Measurements from ENCODE around the gene COLEC11. TPM values are rescaled to one million over a fixed set of nuclear protein-coding genes. Genes with fewer than 3 reads are reported as not detected.

Gene COLEC11
- total RNA-seq, 2 experiments from 2014 or later: 0.47 TPM; not detected in 1

DNA sequence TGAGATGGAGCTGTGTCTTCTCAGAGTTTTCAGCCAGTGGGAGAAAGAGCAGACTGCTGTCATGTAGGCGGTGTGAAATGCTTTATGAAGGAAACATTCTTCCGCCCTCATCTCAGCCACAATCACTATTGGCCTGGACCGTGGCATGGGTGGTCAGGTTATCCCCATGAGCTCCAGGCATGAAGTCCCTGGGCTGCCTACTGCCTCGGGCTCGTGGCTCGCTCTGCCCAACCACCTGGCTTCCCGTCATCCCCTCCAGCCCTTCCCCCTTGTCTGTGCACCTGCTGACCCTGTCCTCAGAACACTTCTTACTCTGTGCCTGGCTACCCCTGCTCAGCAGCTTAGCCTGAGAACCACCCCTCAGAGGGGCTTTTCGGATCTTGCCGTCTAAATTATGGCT is 15.5 kb downstream of the COLEC11 start:
- no peak overlapping the region for H3K27ac Mint-ChIP-seq
- no peaks in the 10 kb centered on the region for H3K36me3 ChIP-seq (ENCODE audit: insufficient read depth, low read length)
- no peak for DNase-seq
- intact Hi-C loops (cut with DNase I, micrococcal nuclease): no loop called here
- no peaks in the 10 kb centered on the region for H3K27me3 Mint-ChIP-seq
- peaks cover 0 to 20% of the 10 kb centered on the region in 2 experiments for H3K9me3 ChIP-seq (ENCODE audit: control insufficient read depth in 1 of 2, insufficient read depth in 1 of 2, low read length in 2 of 2)
- ATAC-seq (ENCODE audit: poor library complexity): no peak
- H3K4me3 ChIP-seq (ENCODE audit: low read length): no peak overlapping the region
- TF ChIP-seq, protein P1, sequence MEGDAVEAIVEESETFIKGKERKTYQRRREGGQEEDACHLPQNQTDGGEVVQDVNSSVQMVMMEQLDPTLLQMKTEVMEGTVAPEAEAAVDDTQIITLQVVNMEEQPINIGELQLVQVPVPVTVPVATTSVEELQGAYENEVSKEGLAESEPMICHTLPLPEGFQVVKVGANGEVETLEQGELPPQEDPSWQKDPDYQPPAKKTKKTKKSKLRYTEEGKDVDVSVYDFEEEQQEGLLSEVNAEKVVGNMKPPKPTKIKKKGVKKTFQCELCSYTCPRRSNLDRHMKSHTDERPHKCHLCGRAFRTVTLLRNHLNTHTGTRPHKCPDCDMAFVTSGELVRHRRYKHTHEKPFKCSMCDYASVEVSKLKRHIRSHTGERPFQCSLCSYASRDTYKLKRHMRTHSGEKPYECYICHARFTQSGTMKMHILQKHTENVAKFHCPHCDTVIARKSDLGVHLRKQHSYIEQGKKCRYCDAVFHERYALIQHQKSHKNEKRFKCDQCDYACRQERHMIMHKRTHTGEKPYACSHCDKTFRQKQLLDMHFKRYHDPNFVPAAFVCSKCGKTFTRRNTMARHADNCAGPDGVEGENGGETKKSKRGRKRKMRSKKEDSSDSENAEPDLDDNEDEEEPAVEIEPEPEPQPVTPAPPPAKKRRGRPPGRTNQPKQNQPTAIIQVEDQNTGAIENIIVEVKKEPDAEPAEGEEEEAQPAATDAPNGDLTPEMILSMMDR (IDR thresholded peaks at IDR 0.05): no peak
- peaks cover 7% of the 10 kb centered on the region for H3K4me1 Mint-ChIP-seq (ENCODE audit: low read depth)
- no peak overlapping the region for H3K4me3 Mint-ChIP-seq
- peaks cover 2% of the 10 kb centered on the region for H3K9me3 Mint-ChIP-seq
- H3K27ac ChIP-seq (ENCODE audit: low read depth in 1 of 2, low read length in 2 of 2): no peak overlapping the region
- no peaks in the 10 kb centered on the region for H3K27me3 ChIP-seq (ENCODE audit: control insufficient read depth in 1 of 2, insufficient read depth in 2 of 2, low read length in 2 of 2)
- CTCF ChIA-PET: no interaction called here
- POLR2A ChIA-PET: no interaction called here
- peaks cover 4% of the 10 kb centered on the region for H3K36me3 Mint-ChIP-seq (ENCODE audit: low read depth)
- H3K4me1 ChIP-seq (ENCODE audit: insufficient read depth, low read length): peaks cover 4% of the 10 kb centered on the region

DNA sequence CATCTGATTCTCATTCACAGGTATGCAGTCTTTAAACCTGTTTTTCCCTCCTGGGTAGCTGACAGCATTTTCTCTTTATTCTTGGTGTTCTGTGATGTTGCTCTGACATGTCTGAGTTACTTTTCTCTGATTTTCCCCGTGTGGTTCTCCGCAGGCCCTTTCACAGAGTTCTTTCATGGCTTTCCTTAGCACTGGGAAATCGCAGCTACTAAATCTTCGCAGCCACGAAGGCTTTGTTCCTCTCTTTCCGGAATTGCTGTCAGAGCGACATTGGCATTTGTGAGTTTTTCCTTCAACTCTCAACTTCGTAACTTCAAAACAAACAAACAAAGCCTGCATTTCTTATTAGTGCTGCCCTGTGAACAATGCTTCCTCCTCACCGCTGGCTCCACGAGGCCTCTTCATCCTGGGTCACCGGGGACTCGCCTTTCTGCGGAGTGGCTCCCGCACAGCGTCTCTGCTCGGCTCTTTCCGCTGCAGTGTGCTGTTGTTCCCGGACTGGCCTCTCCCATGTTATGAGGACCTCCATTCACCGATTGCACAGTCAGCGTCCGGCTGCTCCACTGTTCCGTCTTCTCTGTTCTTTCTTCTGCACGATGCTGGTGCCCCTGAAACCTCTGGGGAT is 16.1 kb downstream of the COLEC11 start:
- Histone ChIP-seq H3K36me3 (ENCODE audit: insufficient read depth, low read length) (no peaks in the 10 kb centered on the region), H3K27ac (ENCODE audit: low read depth in 1 of 2, low read length in 2 of 2) (no peak overlapping the region), H3K9me3 (ENCODE audit: control insufficient read depth in 1 of 2, insufficient read depth in 1 of 2, low read length in 2 of 2) (peaks cover 0 to 23% of the 10 kb centered on the region in 2 experiments), H3K4me3 (ENCODE audit: low read length) (no peak overlapping the region), H3K27me3 (ENCODE audit: control insufficient read depth in 1 of 2, insufficient read depth in 2 of 2, low read length in 2 of 2) (no peaks in the 10 kb centered on the region), H3K4me1 (ENCODE audit: insufficient read depth, low read length) (peaks cover 4% of the 10 kb centered on the region)
- TF ChIP-seq, protein P1 (IDR thresholded peaks at IDR 0.05): no peak
- ChIA-PET POLR2A (no interaction called here), CTCF (no interaction called here)
- intact Hi-C loops (cut with DNase I, micrococcal nuclease): no loop called here
- Mint-ChIP-seq H3K9me3 (peaks cover 2% of the 10 kb centered on the region), H3K36me3 (ENCODE audit: low read depth) (peaks cover 4% of the 10 kb centered on the region), H3K27me3 (no peaks in the 10 kb centered on the region), H3K27ac (no peak overlapping the region), H3K4me3 (no peak overlapping the region), H3K4me1 (ENCODE audit: low read depth) (peaks cover 7% of the 10 kb centered on the region)
- DNase-seq (no peak), ATAC-seq (ENCODE audit: poor library complexity) (no peak)

DNA sequence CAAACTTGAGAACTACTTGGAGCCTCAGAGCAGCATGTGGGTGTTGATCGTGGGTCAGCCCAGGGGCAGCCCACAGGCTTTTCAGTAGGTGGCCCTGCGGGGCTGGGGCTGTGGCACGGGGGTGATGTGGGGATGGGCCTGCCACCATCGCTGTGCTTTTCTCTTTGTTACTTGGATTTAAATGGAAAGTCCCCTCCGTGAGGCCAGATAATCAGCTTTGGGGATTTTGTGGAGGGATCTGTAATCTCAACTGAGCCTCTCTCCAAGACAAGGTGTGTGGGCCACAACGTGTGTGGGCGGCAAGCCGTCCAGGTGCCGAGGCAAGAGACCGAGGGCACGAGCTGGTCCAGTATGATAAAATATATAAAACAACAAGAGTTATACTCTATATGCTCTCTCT is 16.7 kb downstream of the COLEC11 start:
- H3K36me3 Mint-ChIP-seq (ENCODE audit: low read depth): peaks cover 4% of the 10 kb centered on the region
- peaks cover 2% of the 10 kb centered on the region for H3K9me3 Mint-ChIP-seq
- DNase-seq: no peak
- Histone ChIP-seq H3K9me3 (ENCODE audit: control insufficient read depth in 1 of 2, insufficient read depth in 1 of 2, low read length in 2 of 2) (peaks cover 0 to 29% of the 10 kb centered on the region in 2 experiments), H3K36me3 (ENCODE audit: insufficient read depth, low read length) (no peaks in the 10 kb centered on the region), H3K4me1 (ENCODE audit: insufficient read depth, low read length) (peaks cover 4% of the 10 kb centered on the region), H3K27me3 (ENCODE audit: control insufficient read depth in 1 of 2, insufficient read depth in 2 of 2, low read length in 2 of 2) (no peaks in the 10 kb centered on the region), H3K27ac (ENCODE audit: low read depth in 1 of 2, low read length in 2 of 2) (no peak overlapping the region), H3K4me3 (ENCODE audit: low read length) (no peak overlapping the region)
- ChIA-PET POLR2A (no interaction called here), CTCF (no interaction called here)
- TF ChIP-seq, protein P1 (IDR thresholded peaks at IDR 0.05): no peak
- H3K27ac Mint-ChIP-seq: no peak overlapping the region
- no peaks in the 10 kb centered on the region for H3K27me3 Mint-ChIP-seq
- no peak overlapping the region for H3K4me3 Mint-ChIP-seq
- peaks cover 7% of the 10 kb centered on the region for H3K4me1 Mint-ChIP-seq (ENCODE audit: low read depth)
- intact Hi-C loops (cut with DNase I, micrococcal nuclease): no loop called here
- ATAC-seq (ENCODE audit: poor library complexity): no peak
